Erythroblast (primary cell): Measurements from ENCODE around the gene SLC39A11.

Experiments used
- GATA1 ChIP-seq: IDR thresholded peaks from 2 replicates; pipeline ENCODE4 v1.6.1; 2011; ENCODE audit warnings: low read depth, mild to moderate bottlenecking, control low read depth, low read length, moderate library complexity
- POLR2A ChIP-seq: IDR thresholded peaks from 2 replicates; pipeline ENCODE4 v1.6.1; 2011; ENCODE audit warnings: mild to moderate bottlenecking, low read length

DNA sequence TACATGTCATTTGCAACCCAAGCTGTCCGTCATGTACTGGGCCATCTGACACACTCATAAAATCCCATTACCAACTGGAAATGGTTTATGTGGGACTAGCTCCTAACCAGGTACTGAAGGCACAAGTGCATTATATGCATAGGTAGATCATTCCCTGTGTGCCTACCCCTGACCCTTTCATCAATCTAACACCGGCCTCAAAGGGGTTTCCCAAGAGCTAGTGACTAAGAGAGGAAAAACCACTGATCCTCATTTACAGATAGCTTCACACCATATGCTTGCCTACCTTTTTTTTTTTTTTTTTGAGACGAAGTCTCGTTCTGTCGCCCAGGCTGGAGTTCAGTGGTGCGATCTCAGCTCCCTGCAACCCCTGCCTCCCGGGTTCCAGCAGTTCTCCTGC is 449.8 kb downstream of the SLC39A11 start:
- no peak for TF ChIP-seq POLR2A
- TF ChIP-seq GATA1 = no peak
